GM12872 (cell line): ENCODE data around the gene WNT6.

ENCODE experiments used
- CTCF ChIP-seq: IDR thresholded peaks from 3 replicates; pipeline ENCODE4 v1.5.1; 2011; ENCODE audit warnings: low read depth, mild to moderate bottlenecking, low read length, moderate library complexity; ENCODE audit not compliant: insufficient read depth

WNT6 gene

GRCh38 chr2:218859556-218859987 is at the start of gene WNT6:
WNT6 (plus strand) TSS chr2:218859805; CDS start chr2:218860038, 233 bp downstream.
- TF ChIP-seq CTCF, result no peak

GRCh38 chr2:218810256-218810655 is 49.3 kb upstream of the WNT6 start:
- no peak for TF ChIP-seq CTCF

- no peak for TF ChIP-seq CTCF
Observed at GRCh38 chr2:218811382-218811781, 48.2 kb upstream of the WNT6 start.

GRCh38 chr2:218812096-218812815 is 47.3 kb upstream of the WNT6 start:
- TF ChIP-seq CTCF, result no peak

GRCh38 chr2:218812861-218813260 is 46.7 kb upstream of the WNT6 start:
- TF ChIP-seq CTCF, result no peak

- no peak for TF ChIP-seq CTCF
Observed at GRCh38 chr2:218813771-218814460, 45.7 kb upstream of the WNT6 start.

- no peak for TF ChIP-seq CTCF
Observed at GRCh38 chr2:218814540-218815243, 44.9 kb upstream of the WNT6 start.
